Measurements from ENCODE around the gene SRRM4. TPM values are rescaled to one million over a fixed set of nuclear protein-coding genes. Genes with fewer than 3 reads are reported as not detected.

Gene SRRM4
- total RNA-seq, 1 experiment from 2014 or later = 0.96 TPM

GRCh38 chr12:118981285-118982211 is at the start of gene SRRM4 (continued):
- TF ChIP-seq ARID4B (CRISPR knock-in tag; IDR thresholded peaks at IDR 0.05; ENCODE audit: borderline replicate concordance) (peak; percentile 81; the same call in 1 of the 2 replicates), OVOL2 (CRISPR knock-in tag; IDR thresholded peaks at IDR 0.05; ENCODE audit: borderline replicate concordance) (no peak), ATF6 (CRISPR knock-in tag; IDR thresholded peaks at IDR 0.05) (no peak), ZBTB43 (CRISPR knock-in tag; IDR thresholded peaks at IDR 0.05) (peak; percentile 88; the same call in 1 of the 2 replicates), MYBL2 (CRISPR knock-in tag; IDR thresholded peaks at IDR 0.05) (peak; percentile 83), SOX15 (CRISPR knock-in tag; IDR thresholded peaks at IDR 0.05) (no peak), ZNF317 (CRISPR knock-in tag; IDR thresholded peaks at IDR 0.05; ENCODE audit: borderline replicate concordance, low read depth) (peak; percentile 45; the same call in 1 of the 2 replicates), SMAD4 (CRISPR knock-in tag; IDR thresholded peaks at IDR 0.05) (0 out of 2 replicates have a peak, but pooled peaks have one; percentile 47)
- TF ChIP-seq, protein P1, sequence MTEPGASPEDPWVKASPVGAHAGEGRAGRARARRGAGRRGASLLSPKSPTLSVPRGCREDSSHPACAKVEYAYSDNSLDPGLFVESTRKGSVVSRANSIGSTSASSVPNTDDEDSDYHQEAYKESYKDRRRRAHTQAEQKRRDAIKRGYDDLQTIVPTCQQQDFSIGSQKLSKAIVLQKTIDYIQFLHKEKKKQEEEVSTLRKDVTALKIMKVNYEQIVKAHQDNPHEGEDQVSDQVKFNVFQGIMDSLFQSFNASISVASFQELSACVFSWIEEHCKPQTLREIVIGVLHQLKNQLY (CRISPR knock-in tag; IDR thresholded peaks at IDR 0.05) = peak; percentile 58; the same call in 1 of the 2 replicates
- TF ChIP-seq, protein P2, sequence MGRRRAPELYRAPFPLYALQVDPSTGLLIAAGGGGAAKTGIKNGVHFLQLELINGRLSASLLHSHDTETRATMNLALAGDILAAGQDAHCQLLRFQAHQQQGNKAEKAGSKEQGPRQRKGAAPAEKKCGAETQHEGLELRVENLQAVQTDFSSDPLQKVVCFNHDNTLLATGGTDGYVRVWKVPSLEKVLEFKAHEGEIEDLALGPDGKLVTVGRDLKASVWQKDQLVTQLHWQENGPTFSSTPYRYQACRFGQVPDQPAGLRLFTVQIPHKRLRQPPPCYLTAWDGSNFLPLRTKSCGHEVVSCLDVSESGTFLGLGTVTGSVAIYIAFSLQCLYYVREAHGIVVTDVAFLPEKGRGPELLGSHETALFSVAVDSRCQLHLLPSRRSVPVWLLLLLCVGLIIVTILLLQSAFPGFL (CRISPR knock-in tag; IDR thresholded peaks at IDR 0.05; ENCODE audit: borderline replicate concordance) = no peak
- TF ChIP-seq, protein P3, sequence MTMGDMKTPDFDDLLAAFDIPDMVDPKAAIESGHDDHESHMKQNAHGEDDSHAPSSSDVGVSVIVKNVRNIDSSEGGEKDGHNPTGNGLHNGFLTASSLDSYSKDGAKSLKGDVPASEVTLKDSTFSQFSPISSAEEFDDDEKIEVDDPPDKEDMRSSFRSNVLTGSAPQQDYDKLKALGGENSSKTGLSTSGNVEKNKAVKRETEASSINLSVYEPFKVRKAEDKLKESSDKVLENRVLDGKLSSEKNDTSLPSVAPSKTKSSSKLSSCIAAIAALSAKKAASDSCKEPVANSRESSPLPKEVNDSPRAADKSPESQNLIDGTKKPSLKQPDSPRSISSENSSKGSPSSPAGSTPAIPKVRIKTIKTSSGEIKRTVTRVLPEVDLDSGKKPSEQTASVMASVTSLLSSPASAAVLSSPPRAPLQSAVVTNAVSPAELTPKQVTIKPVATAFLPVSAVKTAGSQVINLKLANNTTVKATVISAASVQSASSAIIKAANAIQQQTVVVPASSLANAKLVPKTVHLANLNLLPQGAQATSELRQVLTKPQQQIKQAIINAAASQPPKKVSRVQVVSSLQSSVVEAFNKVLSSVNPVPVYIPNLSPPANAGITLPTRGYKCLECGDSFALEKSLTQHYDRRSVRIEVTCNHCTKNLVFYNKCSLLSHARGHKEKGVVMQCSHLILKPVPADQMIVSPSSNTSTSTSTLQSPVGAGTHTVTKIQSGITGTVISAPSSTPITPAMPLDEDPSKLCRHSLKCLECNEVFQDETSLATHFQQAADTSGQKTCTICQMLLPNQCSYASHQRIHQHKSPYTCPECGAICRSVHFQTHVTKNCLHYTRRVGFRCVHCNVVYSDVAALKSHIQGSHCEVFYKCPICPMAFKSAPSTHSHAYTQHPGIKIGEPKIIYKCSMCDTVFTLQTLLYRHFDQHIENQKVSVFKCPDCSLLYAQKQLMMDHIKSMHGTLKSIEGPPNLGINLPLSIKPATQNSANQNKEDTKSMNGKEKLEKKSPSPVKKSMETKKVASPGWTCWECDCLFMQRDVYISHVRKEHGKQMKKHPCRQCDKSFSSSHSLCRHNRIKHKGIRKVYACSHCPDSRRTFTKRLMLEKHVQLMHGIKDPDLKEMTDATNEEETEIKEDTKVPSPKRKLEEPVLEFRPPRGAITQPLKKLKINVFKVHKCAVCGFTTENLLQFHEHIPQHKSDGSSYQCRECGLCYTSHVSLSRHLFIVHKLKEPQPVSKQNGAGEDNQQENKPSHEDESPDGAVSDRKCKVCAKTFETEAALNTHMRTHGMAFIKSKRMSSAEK (CRISPR knock-in tag; IDR thresholded peaks at IDR 0.05; ENCODE audit: borderline replicate concordance) = no peak

Measured in WTC11 (cell line).